Measurements from ENCODE around the gene VPS26B. TPM values are rescaled to one million over a fixed set of nuclear protein-coding genes. Genes with fewer than 3 reads are reported as not detected.

The VPS26B gene
- total RNA-seq, 1 donor from 2014 or later, result 37.2 TPM

- DNase-seq (no peak), ATAC-seq (no peak)
- no peak for TF ChIP-seq CTCF (IDR thresholded peaks at IDR 0.05)
- Histone ChIP-seq H3K27me3 (no peaks in the 10 kb centered on the region), H3K4me3 (no peak overlapping the region), H3K27ac (no peak overlapping the region), H3K9me3 (no peaks in the 10 kb centered on the region), H3K36me3 (peaks cover 52% of the 10 kb centered on the region), H3K4me1 (no peaks in the 10 kb centered on the region)
- intact Hi-C loops (cut with DNase I), result no loop called here
Measured at GRCh38 chr11:134199531-134199930, 24.9 kb upstream of the VPS26B start.

GRCh38 chr11:134200688-134201087, 23.8 kb upstream of the VPS26B start:
- Histone ChIP-seq H3K4me1 (no peaks in the 10 kb centered on the region), H3K27ac (no peak overlapping the region), H3K9me3 (no peaks in the 10 kb centered on the region), H3K4me3 (no peak overlapping the region), H3K36me3 (peaks cover 62% of the 10 kb centered on the region), H3K27me3 (no peaks in the 10 kb centered on the region)
- ATAC-seq (no peak), DNase-seq (no peak)
- intact Hi-C loops (cut with DNase I), result no loop called here
- no peak for TF ChIP-seq CTCF (IDR thresholded peaks at IDR 0.05)

DNA sequence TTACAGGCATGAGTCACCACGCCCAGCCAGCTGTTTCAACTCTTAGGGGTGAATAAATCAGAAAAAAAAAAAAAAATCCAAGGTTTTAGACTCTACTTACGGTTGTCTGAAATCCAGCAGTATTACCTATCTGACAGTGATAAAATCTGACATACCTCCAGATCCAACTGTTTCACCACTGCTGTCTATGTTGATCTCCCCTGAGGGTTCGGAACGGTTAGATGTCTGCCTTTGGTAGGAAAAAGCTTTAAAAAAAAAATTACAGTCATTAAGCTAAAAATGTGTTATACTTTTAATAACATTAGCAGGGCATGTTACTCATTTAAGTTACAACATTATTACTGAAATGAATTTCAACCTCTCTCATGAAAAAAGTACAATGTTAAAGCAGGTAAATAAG, 21.8 kb upstream of the VPS26B start:
- no peak for TF ChIP-seq CTCF (IDR thresholded peaks at IDR 0.05)
- ATAC-seq (no peak), DNase-seq (no peak)
- no peak overlapping the region for H3K4me3 ChIP-seq
- intact Hi-C loops (cut with DNase I), result no loop called here
- H3K9me3 ChIP-seq, result no peaks in the 10 kb centered on the region
- H3K4me1 ChIP-seq, result no peaks in the 10 kb centered on the region
- peaks cover 60% of the 10 kb centered on the region for H3K36me3 ChIP-seq
- H3K27ac ChIP-seq, result no peak overlapping the region
- H3K27me3 ChIP-seq, result no peaks in the 10 kb centered on the region

DNA sequence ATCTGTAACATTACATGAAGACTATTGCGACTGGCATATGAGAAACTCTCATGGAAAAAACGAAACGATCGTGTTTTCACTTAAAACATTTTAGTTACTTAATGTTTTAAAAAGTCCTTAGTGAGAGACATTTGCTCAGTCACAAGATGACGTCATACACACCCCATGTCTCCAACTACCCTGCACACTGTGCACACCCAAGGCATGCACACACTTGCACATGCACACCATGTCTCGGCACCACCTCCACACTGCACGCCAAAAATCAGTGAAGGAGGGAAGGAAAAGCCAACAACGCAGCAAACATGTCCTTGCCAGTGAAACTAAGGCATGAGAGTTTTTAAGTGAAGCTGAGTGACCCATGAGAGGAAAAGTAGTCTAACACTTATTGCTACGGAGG, 18.7 kb upstream of the VPS26B start:
- Histone ChIP-seq H3K4me3 (no peak overlapping the region), H3K4me1 (no peaks in the 10 kb centered on the region), H3K9me3 (no peaks in the 10 kb centered on the region), H3K27ac (no peak overlapping the region), H3K27me3 (no peaks in the 10 kb centered on the region), H3K36me3 (peaks cover 78% of the 10 kb centered on the region)
- no peak for ATAC-seq
- TF ChIP-seq CTCF (IDR thresholded peaks at IDR 0.05), result no peak
- no peak for DNase-seq
- intact Hi-C loops (cut with DNase I), result no loop called here

GRCh38 chr11:134206185-134206584, 18.3 kb upstream of the VPS26B start:
- Histone ChIP-seq H3K9me3 (no peaks in the 10 kb centered on the region), H3K4me3 (no peak overlapping the region), H3K27ac (no peak overlapping the region), H3K4me1 (no peaks in the 10 kb centered on the region), H3K27me3 (no peaks in the 10 kb centered on the region), H3K36me3 (peaks cover 74% of the 10 kb centered on the region)
- intact Hi-C loops (cut with DNase I), result no loop called here
- DNase-seq (no peak), ATAC-seq (no peak)
- TF ChIP-seq CTCF (IDR thresholded peaks at IDR 0.05), result no peak

GRCh38 chr11:134207538-134208239, 16.8 kb upstream of the VPS26B start:
- no peaks in the 10 kb centered on the region for H3K9me3 ChIP-seq
- intact Hi-C loops (cut with DNase I), result no loop called here
- H3K27ac ChIP-seq, result no peak overlapping the region

More at GRCh38 chr11:134207538-134208239, 16.8 kb upstream of the VPS26B start:
- Histone ChIP-seq H3K4me3 (no peak overlapping the region), H3K4me1 (no peaks in the 10 kb centered on the region), H3K27me3 (no peaks in the 10 kb centered on the region), H3K36me3 (peaks cover 61% of the 10 kb centered on the region)
- DNase-seq (no peak), ATAC-seq (no peak)
- TF ChIP-seq CTCF (IDR thresholded peaks at IDR 0.05), result peak; percentile 80
